ENCODE results near the gene RBM43. TPM values are rescaled to one million over a fixed set of nuclear protein-coding genes. Genes with fewer than 3 reads are reported as not detected.
"Not testable (repeated sequence)": the region's sequence is repeated elsewhere in the genome, so short reads cannot be mapped to it uniquely, and the experiment has no call there.

Gene RBM43
- total RNA-seq, 1 donor from 2014 or later, result 10.4 TPM

GRCh38 chr2:151269798-151270568 lies 8.3 kb upstream of the RBM43 start:
- peak; percentile 50 for DNase-seq (ENCODE audit: low read depth)

GRCh38 chr2:151268085-151268484 lies 6.4 kb upstream of the RBM43 start:
- no peak for DNase-seq (ENCODE audit: low read depth)

- DNase-seq (ENCODE audit: low read depth), result no peak
Observed at GRCh38 chr2:151267537-151267936, 5.9 kb upstream of the RBM43 start.

GRCh38 chr2:151265991-151266390 lies 4.3 kb upstream of the RBM43 start:
- DNase-seq (ENCODE audit: low read depth), result no peak

GRCh38 chr2:151264157-151264825 lies 2.6 kb upstream of the RBM43 start:
- peak; percentile 65 for DNase-seq (ENCODE audit: low read depth)

GRCh38 chr2:151262629-151263028 lies 966 bp upstream of the RBM43 start:
- no peak for DNase-seq (ENCODE audit: low read depth)

GRCh38 chr2:151261977-151262291 lies 271 bp upstream of the RBM43 start:
- no peak for DNase-seq (ENCODE audit: low read depth)

GRCh38 chr2:151260573-151261230 lies 961 bp downstream of the RBM43 start:
- peak; percentile 47 for DNase-seq (ENCODE audit: low read depth)

GRCh38 chr2:151258121-151258520 lies 3.5 kb downstream of the RBM43 start:
- peak; percentile 61 for DNase-seq (ENCODE audit: low read depth)

- no peak for DNase-seq (ENCODE audit: low read depth)
Observed at GRCh38 chr2:151252646-151253045, 9.0 kb downstream of the RBM43 start.

GRCh38 chr2:151251012-151251411 lies 10.7 kb downstream of the RBM43 start:
- peak; percentile 56 for DNase-seq (ENCODE audit: low read depth)

- DNase-seq (ENCODE audit: low read depth), result no peak
Observed at GRCh38 chr2:151247432-151247831, 14.2 kb downstream of the RBM43 start.

GRCh38 chr2:151246152-151246551 lies 15.5 kb downstream of the RBM43 start:
- DNase-seq (ENCODE audit: low read depth), result no peak

- DNase-seq (ENCODE audit: low read depth), result no peak
Observed at GRCh38 chr2:151243468-151243867, 18.2 kb downstream of the RBM43 start.

- no peak for DNase-seq (ENCODE audit: low read depth)
Observed at GRCh38 chr2:151241224-151241623, 20.4 kb downstream of the RBM43 start.

GRCh38 chr2:151240433-151240832 lies 21.2 kb downstream of the RBM43 start:
- DNase-seq (ENCODE audit: low read depth), result no peak

- DNase-seq (ENCODE audit: low read depth), result no peak
Observed at GRCh38 chr2:151239624-151240023, 22.0 kb downstream of the RBM43 start.

GRCh38 chr2:151238527-151239487 lies 22.9 kb downstream of the RBM43 start:
- peak; percentile 71 for DNase-seq (ENCODE audit: low read depth)

- DNase-seq (ENCODE audit: low read depth), result peak; percentile 20
Observed at GRCh38 chr2:151237422-151238025, 24.1 kb downstream of the RBM43 start.

- not testable (repeated sequence) for DNase-seq (ENCODE audit: low read depth)
Observed at GRCh38 chr2:151233760-151234159, 27.9 kb downstream of the RBM43 start.

- DNase-seq (ENCODE audit: low read depth), result not testable (repeated sequence)
Observed at GRCh38 chr2:151233288-151233687, 28.4 kb downstream of the RBM43 start.

All from renal cortical epithelial cell (primary cell).